HFFc6 (cell line): ENCODE results near the gene MAMSTR. TPM values are rescaled to one million over a fixed set of nuclear protein-coding genes. Genes with fewer than 3 reads are reported as not detected.

Source experiments
- DNase-seq: peaks from one replicate; pipeline ENCODE4 v3.0.0-alpha.2; 2018
- H3K27ac Mint-ChIP-seq: 2 replicates; pipeline ENCODE4 v1.8.0; 2020; ENCODE audit warnings: mild to moderate bottlenecking, mixed read lengths
- H3K27me3 Mint-ChIP-seq: 2 replicates; pipeline ENCODE4 v1.8.0; 2021; ENCODE audit warnings: mild to moderate bottlenecking, moderate library complexity, mixed read lengths; ENCODE audit not compliant: insufficient read depth
- H3K36me3 Mint-ChIP-seq: 2 replicates; pipeline ENCODE4 v1.8.0; 2021; ENCODE audit warnings: low read depth, mixed read lengths
- H3K4me1 Mint-ChIP-seq: 2 replicates; pipeline ENCODE4 v1.8.0; 2020; ENCODE audit warnings: low read depth, mixed read lengths
- H3K4me3 Mint-ChIP-seq: 2 replicates; pipeline ENCODE4 v1.8.0; 2020; ENCODE audit warnings: mild to moderate bottlenecking, moderate library complexity, mixed read lengths
- H3K9me3 Mint-ChIP-seq: 2 replicates; pipeline ENCODE4 v1.8.0; 2020; ENCODE audit warnings: mild to moderate bottlenecking, mixed read lengths
- CTCF ChIP-seq: fragments of 200-600 bp; sonication (generic); IDR thresholded peaks from 2 replicates; pipeline ENCODE4 v1.5.0; 2021; ENCODE audit warnings: antibody characterized with exemption, mild to moderate bottlenecking
- total RNA-seq, 6 experiments: library from RNA; stranded (reverse); fragmentation: NEBNext Ultra II Directional; extraction: Animal tissue kit (Norgen Biotek cat#: 25700); gene quantifications; 2 replicates in 1 of 6; 3 replicates in 5 of 6; pipeline ENCODE4 v1.2.3, GENCODE V29; 2021

Gene MAMSTR
- total RNA-seq, 6 experiments from 2014 or later: 2.7 to 4.5 (median 3.0) TPM

GRCh38 chr19:48735031-48735615 lies 15.6 kb upstream of the MAMSTR start:
- TF ChIP-seq CTCF: no peak
- H3K36me3 Mint-ChIP-seq: no peaks in the 10 kb centered on the region
- H3K4me1 Mint-ChIP-seq: no peaks in the 10 kb centered on the region
- H3K27me3 Mint-ChIP-seq: peaks cover 17% of the 10 kb centered on the region
- H3K9me3 Mint-ChIP-seq: no peaks in the 10 kb centered on the region
- DNase-seq: no peak
- no peak overlapping the region for H3K4me3 Mint-ChIP-seq
- no peak overlapping the region for H3K27ac Mint-ChIP-seq

- Mint-ChIP-seq H3K27me3 (peaks cover 17% of the 10 kb centered on the region), H3K36me3 (no peaks in the 10 kb centered on the region), H3K9me3 (no peaks in the 10 kb centered on the region), H3K4me3 (no peak overlapping the region), H3K4me1 (no peaks in the 10 kb centered on the region), H3K27ac (no peak overlapping the region)
- no peak for TF ChIP-seq CTCF
- DNase-seq: no peak
These were observed 15.1 kb upstream of the MAMSTR start for GRCh38 chr19:48734625-48735024.

- no peaks in the 10 kb centered on the region; the same call in 1 of the 2 replicates for H3K9me3 Mint-ChIP-seq
- no peak for TF ChIP-seq CTCF
- peaks cover 17% of the 10 kb centered on the region for H3K27me3 Mint-ChIP-seq
- H3K27ac Mint-ChIP-seq: no peak overlapping the region
- no peak overlapping the region for H3K4me3 Mint-ChIP-seq
- no peaks in the 10 kb centered on the region for H3K4me1 Mint-ChIP-seq
- no peaks in the 10 kb centered on the region for H3K36me3 Mint-ChIP-seq
- DNase-seq: no peak
These were observed 11.9 kb upstream of the MAMSTR start for GRCh38 chr19:48731452-48731851.

- Mint-ChIP-seq H3K36me3 (peaks cover 7% of the 10 kb centered on the region), H3K27ac (no peak overlapping the region), H3K4me1 (peaks cover 12% of the 10 kb centered on the region), H3K4me3 (no peak overlapping the region), H3K9me3 (peaks cover 3% of the 10 kb centered on the region; the same call in 1 of the 2 replicates), H3K27me3 (peaks cover 8% of the 10 kb centered on the region)
- no peak for TF ChIP-seq CTCF
- DNase-seq: no peak
These were observed 9.6 kb upstream of the MAMSTR start for GRCh38 chr19:48728911-48729664.

- H3K4me1 Mint-ChIP-seq: peaks cover 12% of the 10 kb centered on the region
- H3K27ac Mint-ChIP-seq: no peak overlapping the region
- no peak overlapping the region for H3K4me3 Mint-ChIP-seq
- DNase-seq: no peak
- H3K36me3 Mint-ChIP-seq: peaks cover 7% of the 10 kb centered on the region
- no peaks in the 10 kb centered on the region; the same call in 1 of the 2 replicates for H3K27me3 Mint-ChIP-seq
- peaks cover 3% of the 10 kb centered on the region; the same call in 1 of the 2 replicates for H3K9me3 Mint-ChIP-seq
- no peak for TF ChIP-seq CTCF
These were observed 7.0 kb upstream of the MAMSTR start for GRCh38 chr19:48726556-48726955.
